CD4-positive, alpha-beta T cell (primary cell): ENCODE measurements around the gene FANCM. TPM values are rescaled to one million over a fixed set of nuclear protein-coding genes. Genes with fewer than 3 reads are reported as not detected.

Experiments used
- ATAC-seq: fragments of 200-7000 bp; cut with Tn5 transposase; one replicate; pipeline ENCODE4 v1.10.0; 2022; ENCODE audit warnings: mild to moderate bottlenecking; ENCODE audit not compliant: poor library complexity
- CTCF ChIA-PET: fragments of 350-600 bp; sonication (Branson Sonifier 250); formaldehyde crosslinking; loops from one replicate; lab custom pipeline; 2021; ENCODE audit warnings: antibody characterized with exemption, inconsistent platforms; lab: Charles Lee
- POLR2A ChIA-PET: fragments of 350-600 bp; sonication (Branson Sonifier 250); formaldehyde crosslinking; loops from one replicate; lab custom pipeline; 2021; ENCODE audit warnings: antibody characterized with exemption, inconsistent platforms; lab: Charles Lee
- DNase-seq, 14 experiments: peaks; one replicate each; pipeline ENCODE4 v3.0.0-alpha.2; 2013 to 2020; ENCODE audit warnings: mixed read lengths in 2 of 14
- H3K27ac ChIP-seq, 2 donors: one replicate each; pipeline versions ENCODE4 v1.5.1 to v1.7.0; 2013; ENCODE audit warnings: low read length in 2 of 2, low read depth in 1 of 2, mild to moderate bottlenecking in 1 of 2
- H3K27me3 ChIP-seq, 2 experiments: 1 replicate in 1 of 2; 2 replicates in 1 of 2; pipeline versions ENCODE4 v1.6.1 to v1.7.0; 2013; ENCODE audit warnings: low read length in 2 of 2, control low read depth in 1 of 2, mild to moderate bottlenecking in 1 of 2, moderate library complexity in 1 of 2; ENCODE audit not compliant: insufficient read depth in 2 of 2, control insufficient read depth in 1 of 2
- H3K36me3 ChIP-seq: one replicate; pipeline ENCODE4 v1.6.1; 2013; ENCODE audit warnings: low read length, control low read depth; ENCODE audit not compliant: insufficient read depth
- H3K4me1 ChIP-seq: one replicate; pipeline ENCODE4 v1.6.1; 2013; ENCODE audit warnings: low read length, control low read depth; ENCODE audit not compliant: insufficient read depth
- H3K4me3 ChIP-seq: one replicate; pipeline ENCODE4 v1.5.1; 2013; ENCODE audit warnings: mild to moderate bottlenecking, low read length, moderate library complexity
- H3K9me3 ChIP-seq, 2 experiments: 1 replicate in 1 of 2; 2 replicates in 1 of 2; pipeline versions ENCODE4 v1.6.1 to v1.7.0; 2013; ENCODE audit warnings: low read length in 2 of 2, mild to moderate bottlenecking in 2 of 2, control low read depth in 1 of 2, moderate library complexity in 1 of 2; ENCODE audit not compliant: control insufficient read depth in 1 of 2, insufficient read depth in 1 of 2
- H3K27ac Mint-ChIP-seq: one replicate; pipeline ENCODE4 v1.8.0; 2020; ENCODE audit warnings: mixed read lengths
- H3K27me3 Mint-ChIP-seq: one replicate; pipeline ENCODE4 v1.8.0; 2021; ENCODE audit warnings: mixed read lengths
- H3K36me3 Mint-ChIP-seq: one replicate; pipeline ENCODE4 v1.8.0; 2021; ENCODE audit warnings: low read depth, mixed read lengths
- H3K4me1 Mint-ChIP-seq: one replicate; pipeline ENCODE4 v1.8.0; 2021; ENCODE audit warnings: low read depth, mixed read lengths
- H3K4me3 Mint-ChIP-seq: one replicate; pipeline ENCODE4 v1.8.0; 2020; ENCODE audit warnings: mild to moderate bottlenecking, mixed read lengths
- H3K9me3 Mint-ChIP-seq: one replicate; pipeline ENCODE4 v1.8.0; 2020; ENCODE audit warnings: mixed read lengths
- intact Hi-C, 2 experiments: fragments of 100-400 bp; cut with DNase I in 1 of 2; cut with micrococcal nuclease in 1 of 2; formaldehyde crosslinking; loops; one replicate each; pipeline versions ENCODE4 v1.15.1 to v1.9.0; 2023 to 2025; cut with DNase I, micrococcal nuclease
- total RNA-seq, 174 experiments: library from RNA in 2 of 174; stranded (reverse) in 2 of 174; gene quantifications; one replicate each; pipeline ENCODE4 v1.2.3 and lab custom pipeline; 2021 to 2026
- TF ChIP-seq, protein P1 (sequence below): fragments of 200-600 bp; IDR thresholded peaks from one replicate; pipeline ENCODE4 v1.8.0; 2022; ENCODE audit warnings: antibody characterized with exemption, mild to moderate bottlenecking

Gene FANCM
- total RNA-seq, 2 experiments from 2014 or later: 6.1 to 8.8 TPM

DNA sequence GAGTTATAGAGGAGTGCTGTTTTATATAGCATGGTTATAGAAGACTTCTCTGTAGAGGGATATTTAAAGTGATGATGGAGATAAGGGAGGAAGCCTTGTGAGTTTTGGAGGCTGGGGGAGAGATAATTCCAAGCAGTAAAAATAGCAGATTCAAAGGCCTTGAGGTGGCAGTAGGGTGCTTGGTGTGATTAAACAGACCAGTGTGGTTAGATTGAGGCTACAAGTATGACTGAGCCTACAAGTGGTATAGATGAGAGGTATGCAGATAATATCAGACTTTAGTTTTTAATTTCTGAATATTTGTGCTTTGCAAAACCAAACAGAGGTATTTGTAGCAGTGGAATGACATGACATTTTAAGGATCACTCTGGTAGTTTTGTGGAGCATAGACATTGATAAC, 20.3 kb downstream of the FANCM start:
- Histone ChIP-seq H3K4me1 (no peaks in the 10 kb centered on the region), H3K9me3 (no peaks in the 10 kb centered on the region), H3K27me3 (no peaks in the 10 kb centered on the region), H3K27ac (no peak overlapping the region), H3K4me3 (no peak overlapping the region), H3K36me3 (peaks cover 4% of the 10 kb centered on the region)
- intact Hi-C loops: no loop called here
- Mint-ChIP-seq H3K4me3 (no peak overlapping the region), H3K27me3 (no peaks in the 10 kb centered on the region), H3K27ac (no peak overlapping the region), H3K9me3 (no peaks in the 10 kb centered on the region), H3K4me1 (no peaks in the 10 kb centered on the region), H3K36me3 (peaks cover 18% of the 10 kb centered on the region)
- CTCF ChIA-PET: no interaction called here
- TF ChIP-seq, protein P1, sequence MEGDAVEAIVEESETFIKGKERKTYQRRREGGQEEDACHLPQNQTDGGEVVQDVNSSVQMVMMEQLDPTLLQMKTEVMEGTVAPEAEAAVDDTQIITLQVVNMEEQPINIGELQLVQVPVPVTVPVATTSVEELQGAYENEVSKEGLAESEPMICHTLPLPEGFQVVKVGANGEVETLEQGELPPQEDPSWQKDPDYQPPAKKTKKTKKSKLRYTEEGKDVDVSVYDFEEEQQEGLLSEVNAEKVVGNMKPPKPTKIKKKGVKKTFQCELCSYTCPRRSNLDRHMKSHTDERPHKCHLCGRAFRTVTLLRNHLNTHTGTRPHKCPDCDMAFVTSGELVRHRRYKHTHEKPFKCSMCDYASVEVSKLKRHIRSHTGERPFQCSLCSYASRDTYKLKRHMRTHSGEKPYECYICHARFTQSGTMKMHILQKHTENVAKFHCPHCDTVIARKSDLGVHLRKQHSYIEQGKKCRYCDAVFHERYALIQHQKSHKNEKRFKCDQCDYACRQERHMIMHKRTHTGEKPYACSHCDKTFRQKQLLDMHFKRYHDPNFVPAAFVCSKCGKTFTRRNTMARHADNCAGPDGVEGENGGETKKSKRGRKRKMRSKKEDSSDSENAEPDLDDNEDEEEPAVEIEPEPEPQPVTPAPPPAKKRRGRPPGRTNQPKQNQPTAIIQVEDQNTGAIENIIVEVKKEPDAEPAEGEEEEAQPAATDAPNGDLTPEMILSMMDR: no peak
- DNase-seq (no peak), ATAC-seq (no peak)
- POLR2A ChIA-PET: no interaction called here

- no peak overlapping the region for H3K27ac ChIP-seq
- no peaks in the 10 kb centered on the region for H3K36me3 ChIP-seq
- TF ChIP-seq, protein P1: no peak
- POLR2A ChIA-PET: interaction anchor here (1.3 kb wide), 1 partner anchor 9 kb away, joined by 3 read pairs; no protein-coding TSS in a partner anchor
- H3K9me3 Mint-ChIP-seq: no peaks in the 10 kb centered on the region
- H3K4me3 ChIP-seq: no peak overlapping the region
- intact Hi-C loops: no loop called here
- CTCF ChIA-PET: interaction anchor here (1.6 kb wide), 1 partner anchor 9 kb away, joined by 4 read pairs; no protein-coding TSS in a partner anchor
- no peak overlapping the region for H3K4me3 Mint-ChIP-seq
- peaks cover 19% of the 10 kb centered on the region for H3K36me3 Mint-ChIP-seq
- H3K9me3 ChIP-seq: no peaks in the 10 kb centered on the region
- H3K27me3 Mint-ChIP-seq: no peaks in the 10 kb centered on the region
- no peak for DNase-seq
- no peaks in the 10 kb centered on the region for H3K4me1 Mint-ChIP-seq
- H3K27me3 ChIP-seq: no peaks in the 10 kb centered on the region
- ATAC-seq: no peak
- no peaks in the 10 kb centered on the region for H3K4me1 ChIP-seq
- no peak overlapping the region for H3K27ac Mint-ChIP-seq
Observed at GRCh38 chr14:45169906-45170305, 34.2 kb downstream of the FANCM start.

- no peaks in the 10 kb centered on the region for H3K36me3 ChIP-seq
- ATAC-seq: no peak
- H3K9me3 ChIP-seq: no peaks in the 10 kb centered on the region
- DNase-seq: peak in 2 of 14 experiments; percentile 3 to 19
- CTCF ChIA-PET: no interaction called here
- H3K4me3 ChIP-seq: no peak overlapping the region
- H3K27ac ChIP-seq: no peak overlapping the region
- intact Hi-C loops: no loop called here
- H3K27ac Mint-ChIP-seq: no peak overlapping the region
- TF ChIP-seq, protein P1: no peak
- no peak overlapping the region for H3K4me3 Mint-ChIP-seq
- H3K36me3 Mint-ChIP-seq: peaks cover 8% of the 10 kb centered on the region
- H3K27me3 Mint-ChIP-seq: no peaks in the 10 kb centered on the region
- POLR2A ChIA-PET: no interaction called here
- H3K4me1 Mint-ChIP-seq: no peaks in the 10 kb centered on the region
- no peaks in the 10 kb centered on the region for H3K4me1 ChIP-seq
- H3K27me3 ChIP-seq: no peaks in the 10 kb centered on the region
- H3K9me3 Mint-ChIP-seq: no peaks in the 10 kb centered on the region
Observed at GRCh38 chr14:45177076-45177475, 41.3 kb downstream of the FANCM start.
